Measurements from ENCODE around the gene SPHK1. TPM values are rescaled to one million over a fixed set of nuclear protein-coding genes. Genes with fewer than 3 reads are reported as not detected.

The SPHK1 gene
- total RNA-seq, 2 experiments from 2014 or later, result 0.28 to 0.78 TPM

DNA sequence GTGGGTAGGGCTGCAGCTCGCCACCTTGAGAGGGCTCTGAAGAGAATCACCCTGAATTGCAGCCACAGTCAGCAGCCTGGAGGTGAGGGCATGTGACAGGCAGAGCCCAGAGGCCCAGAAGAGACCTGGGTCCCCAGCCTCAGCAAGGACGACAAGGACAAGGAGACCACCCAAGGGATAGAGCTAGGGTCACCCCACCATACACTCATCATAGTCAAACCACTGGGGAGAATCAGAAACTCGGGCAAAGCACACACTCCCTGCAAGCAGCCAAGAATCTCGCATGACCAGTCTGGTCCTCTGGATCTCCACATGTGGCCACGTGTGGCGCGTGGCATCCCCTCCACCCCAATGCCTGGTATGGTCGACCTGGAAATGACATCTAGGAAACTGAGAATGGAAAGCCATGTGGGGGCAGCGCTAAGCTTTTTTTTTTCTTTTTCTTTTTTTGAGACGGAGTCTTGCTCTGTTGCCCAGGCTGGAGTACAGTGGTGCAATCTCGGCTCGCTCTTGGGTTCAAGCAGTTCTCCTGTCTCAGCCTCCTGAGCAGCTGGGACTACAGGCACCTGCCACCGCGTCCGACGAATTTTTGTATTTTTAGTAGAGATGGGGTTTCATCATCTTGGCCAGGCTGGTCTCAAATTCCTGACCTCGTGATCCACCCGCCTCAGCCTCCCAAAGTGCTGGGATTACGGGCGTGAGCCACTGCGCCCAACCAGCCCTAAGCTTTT, 4.6 kb upstream of the SPHK1 start:
- no TSS peak for BruUV-seq (replicated peaks)
- no peak overlapping the region for H3K4me3 ChIP-seq (ENCODE audit: low read depth, low read length, poor library complexity, severe bottlenecking)
- peaks cover 15% of the 10 kb centered on the region for H3K4me1 ChIP-seq (ENCODE audit: insufficient read depth, low read length, poor library complexity, severe bottlenecking)
- CTCF ChIA-PET (ENCODE audit: unreplicated experiment), result interaction anchor here (1.1 to 1.6 kb wide), 2 partner anchors 10 to 18 kb away, joined by 5 read pairs; no protein-coding TSS in a partner anchor
- H3K36me3 ChIP-seq (ENCODE audit: insufficient read depth, low read length), result no peaks in the 10 kb centered on the region
- intact Hi-C loops (cut with micrococcal nuclease; ENCODE audit: unreplicated experiment), result no loop called here
- no peak for DNase-seq (ENCODE audit: low spot score)
- no peak overlapping the region for H3K27ac ChIP-seq (ENCODE audit: low read depth, low read length, poor library complexity, severe bottlenecking)
- no peaks in the 10 kb centered on the region for H3K9me3 ChIP-seq (ENCODE audit: low read length)
- no peaks in the 10 kb centered on the region for H3K79me2 ChIP-seq (ENCODE audit: insufficient read depth, low read depth, low read length)
- no peaks in the 10 kb centered on the region for H3K9me2 ChIP-seq (ENCODE audit: insufficient read depth, low read length)
- H2AFZ ChIP-seq (ENCODE audit: low read length), result no peak overlapping the region
- POLR2A ChIA-PET, result interaction anchor here (0.7 to 1.2 kb wide), 3 partner anchors 10 to 750 kb away, joined by 3 to 5 read pairs (median 4); no protein-coding TSS in a partner anchor
- no peak overlapping the region for H3K4me2 ChIP-seq (ENCODE audit: low read length)
- no peak for TF ChIP-seq CTCF (conservative IDR thresholded peaks at IDR 0.05; ENCODE audit: low read length)
- TF ChIP-seq EZH2phosphoT487 (IDR thresholded peaks at IDR 0.05; ENCODE audit: borderline replicate concordance, low read depth, low read length), result no peak
- H4K20me1 ChIP-seq (ENCODE audit: insufficient read depth, low read length), result no peaks in the 10 kb centered on the region

- Histone ChIP-seq H2AFZ (ENCODE audit: low read length) (no peak overlapping the region), H3K9me3 (ENCODE audit: low read length) (no peaks in the 10 kb centered on the region), H3K27ac (ENCODE audit: low read depth, low read length, poor library complexity, severe bottlenecking) (no peak overlapping the region), H4K20me1 (ENCODE audit: insufficient read depth, low read length) (no peaks in the 10 kb centered on the region), H3K4me1 (ENCODE audit: insufficient read depth, low read length, poor library complexity, severe bottlenecking) (peaks cover 29% of the 10 kb centered on the region), H3K79me2 (ENCODE audit: insufficient read depth, low read depth, low read length) (no peaks in the 10 kb centered on the region), H3K36me3 (ENCODE audit: insufficient read depth, low read length) (no peaks in the 10 kb centered on the region), H3K4me3 (ENCODE audit: low read depth, low read length, poor library complexity, severe bottlenecking) (no peak overlapping the region), H3K9me2 (ENCODE audit: insufficient read depth, low read length) (no peaks in the 10 kb centered on the region), H3K4me2 (ENCODE audit: low read length) (no peak overlapping the region)
- ChIA-PET CTCF (ENCODE audit: unreplicated experiment) (interaction anchor here (1.6 kb wide), 1 partner anchor 16 kb away, joined by 5 read pairs; no protein-coding TSS in a partner anchor), POLR2A (no interaction called here)
- intact Hi-C loops (cut with micrococcal nuclease; ENCODE audit: unreplicated experiment), result no loop called here
- BruUV-seq (replicated peaks), result no TSS peak
- TF ChIP-seq EZH2phosphoT487 (IDR thresholded peaks at IDR 0.05; ENCODE audit: borderline replicate concordance, low read depth, low read length) (no peak), CTCF (conservative IDR thresholded peaks at IDR 0.05; ENCODE audit: low read length) (no peak)
- DNase-seq (ENCODE audit: low spot score), result no peak
Measured at GRCh38 chr17:76381633-76382350, 2.6 kb upstream of the SPHK1 start.
